Endodermal cell (in vitro differentiated cells): ENCODE measurements around the gene RBM20. TPM values are rescaled to one million over a fixed set of nuclear protein-coding genes. Genes with fewer than 3 reads are reported as not detected.

Source experiments
- DNase-seq: peaks from one replicate; pipeline ENCODE4 v3.0.0-alpha.2; 2017
- H3K27ac ChIP-seq: 2 replicates; pipeline ENCODE4 v1.5.1; 2013; ENCODE audit warnings: mild to moderate bottlenecking, low read depth, low read length, moderate library complexity
- H3K27me3 ChIP-seq: 2 replicates; pipeline ENCODE4 v1.6.1; 2013; ENCODE audit warnings: mild to moderate bottlenecking, low read length, moderate library complexity; ENCODE audit not compliant: insufficient read depth, control insufficient read depth, poor library complexity, severe bottlenecking
- H3K36me3 ChIP-seq: 2 replicates; pipeline ENCODE4 v1.7.0; 2013; ENCODE audit warnings: mild to moderate bottlenecking, low read length, moderate library complexity; ENCODE audit not compliant: control insufficient read depth, insufficient read depth
- H3K4me1 ChIP-seq: one replicate; pipeline ENCODE4 v1.7.0; 2013; ENCODE audit warnings: low read length; ENCODE audit not compliant: control insufficient read depth, insufficient read depth
- H3K4me3 ChIP-seq: 2 replicates; pipeline ENCODE4 v1.5.1; 2013; ENCODE audit warnings: mild to moderate bottlenecking, low read length, moderate library complexity
- H3K9ac ChIP-seq: 2 replicates; pipeline ENCODE4 v1.6.1; 2013; ENCODE audit warnings: mild to moderate bottlenecking, low read length, moderate library complexity; ENCODE audit not compliant: poor library complexity, severe bottlenecking; ENCODE audit errors: extremely low read depth
- H3K9me3 ChIP-seq: 2 replicates; pipeline ENCODE4 v1.6.1; 2013; ENCODE audit warnings: mild to moderate bottlenecking, low read length, moderate library complexity; ENCODE audit not compliant: control insufficient read depth
- H3K27ac Mint-ChIP-seq: 2 replicates; pipeline ENCODE4 v1.8.0; 2020; ENCODE audit warnings: mixed read lengths
- H3K27me3 Mint-ChIP-seq: 2 replicates; pipeline ENCODE4 v1.8.0; 2021; ENCODE audit warnings: mild to moderate bottlenecking, mixed read lengths; ENCODE audit not compliant: insufficient read depth
- H3K36me3 Mint-ChIP-seq: 2 replicates; pipeline ENCODE4 v1.8.0; 2020; ENCODE audit warnings: low read depth, mixed read lengths
- H3K4me1 Mint-ChIP-seq: 2 replicates; pipeline ENCODE4 v1.8.0; 2020; ENCODE audit warnings: mixed read lengths
- H3K4me3 Mint-ChIP-seq: 2 replicates; pipeline ENCODE4 v1.8.0; 2020; ENCODE audit warnings: mild to moderate bottlenecking, moderate library complexity, mixed read lengths
- H3K9me3 Mint-ChIP-seq: 2 replicates; pipeline ENCODE4 v1.8.0; 2020; ENCODE audit warnings: mild to moderate bottlenecking, mixed read lengths
- WGBS, 2 experiments: methylation state at CpG; one replicate each; pipeline versions ENCODE4 v1.1.5 to v1.1.7; 2013; ENCODE audit warnings: missing lambda C conversion rate in 2 of 2, mixed read lengths in 1 of 2; ENCODE audit not compliant: insufficient coverage in 1 of 2, insufficient read length in 1 of 2; 5-methylcytosine and 5-hydroxymethylcytosine counted together
- total RNA-seq, 2 donors: library from RNA; stranded (reverse); fragmentation: NEBNext Ultra II Directional in 1 of 2; extraction: Animal tissue kit (Norgen Biotek cat#: 25700) in 1 of 2; gene quantifications; 2 replicates in 1 of 2; 3 replicates in 1 of 2; pipeline ENCODE4 v1.2.1, GENCODE V29; 2021
- TF ChIP-seq, protein P1 (sequence below): fragments of 200-600 bp; sonication (generic); conservative IDR thresholded peaks from 2 replicates; pipeline ENCODE4 v1.5.0; 2021; ENCODE audit warnings: antibody characterized with exemption, mild to moderate bottlenecking

Gene RBM20
- total RNA-seq, 2 donors from 2014 or later, result 6.2 to 7.0 TPM

DNA sequence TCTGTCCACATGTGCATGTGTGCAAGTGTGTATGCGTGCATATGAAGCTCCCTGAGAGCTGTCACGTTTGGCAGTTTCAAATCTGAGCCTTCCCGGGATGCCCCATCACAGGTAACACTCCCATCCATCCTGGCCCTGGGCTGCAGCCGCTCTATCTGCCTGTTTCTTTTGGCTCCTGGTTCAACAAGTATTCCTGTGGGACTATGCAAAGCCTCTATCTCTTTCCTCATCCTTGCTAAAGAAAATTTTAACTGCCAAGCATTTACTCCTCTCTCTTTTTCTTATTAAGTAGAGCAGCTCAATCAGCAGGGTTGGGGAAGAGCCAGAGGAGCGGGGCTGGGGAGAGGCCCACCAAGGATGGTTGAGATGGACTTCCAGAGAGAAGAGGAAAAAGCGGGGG lies 203.2 kb downstream of the RBM20 start:
- no peaks in the 10 kb centered on the region for H3K9me3 ChIP-seq
- WGBS, 2 experiments, result 90% methylated on average over 4 to 6 of the region's 6 CpGs
- H3K4me3 ChIP-seq, result no peak overlapping the region
- H3K4me1 ChIP-seq, result no peaks in the 10 kb centered on the region
- TF ChIP-seq, protein P1, sequence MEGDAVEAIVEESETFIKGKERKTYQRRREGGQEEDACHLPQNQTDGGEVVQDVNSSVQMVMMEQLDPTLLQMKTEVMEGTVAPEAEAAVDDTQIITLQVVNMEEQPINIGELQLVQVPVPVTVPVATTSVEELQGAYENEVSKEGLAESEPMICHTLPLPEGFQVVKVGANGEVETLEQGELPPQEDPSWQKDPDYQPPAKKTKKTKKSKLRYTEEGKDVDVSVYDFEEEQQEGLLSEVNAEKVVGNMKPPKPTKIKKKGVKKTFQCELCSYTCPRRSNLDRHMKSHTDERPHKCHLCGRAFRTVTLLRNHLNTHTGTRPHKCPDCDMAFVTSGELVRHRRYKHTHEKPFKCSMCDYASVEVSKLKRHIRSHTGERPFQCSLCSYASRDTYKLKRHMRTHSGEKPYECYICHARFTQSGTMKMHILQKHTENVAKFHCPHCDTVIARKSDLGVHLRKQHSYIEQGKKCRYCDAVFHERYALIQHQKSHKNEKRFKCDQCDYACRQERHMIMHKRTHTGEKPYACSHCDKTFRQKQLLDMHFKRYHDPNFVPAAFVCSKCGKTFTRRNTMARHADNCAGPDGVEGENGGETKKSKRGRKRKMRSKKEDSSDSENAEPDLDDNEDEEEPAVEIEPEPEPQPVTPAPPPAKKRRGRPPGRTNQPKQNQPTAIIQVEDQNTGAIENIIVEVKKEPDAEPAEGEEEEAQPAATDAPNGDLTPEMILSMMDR, result no peak
- no peak overlapping the region for H3K27ac ChIP-seq
- H3K36me3 Mint-ChIP-seq, result no peaks in the 10 kb centered on the region
- H3K9me3 Mint-ChIP-seq, result no peaks in the 10 kb centered on the region
- peaks cover 14% of the 10 kb centered on the region for H3K4me1 Mint-ChIP-seq
- peaks cover 2% of the 10 kb centered on the region for H3K27me3 Mint-ChIP-seq
- H3K36me3 ChIP-seq, result no peaks in the 10 kb centered on the region
- H3K27me3 ChIP-seq, result no peaks in the 10 kb centered on the region
- H3K4me3 Mint-ChIP-seq, result no peak overlapping the region
- no peak overlapping the region for H3K9ac ChIP-seq
- H3K27ac Mint-ChIP-seq, result no peak overlapping the region
- no peak for DNase-seq

DNA sequence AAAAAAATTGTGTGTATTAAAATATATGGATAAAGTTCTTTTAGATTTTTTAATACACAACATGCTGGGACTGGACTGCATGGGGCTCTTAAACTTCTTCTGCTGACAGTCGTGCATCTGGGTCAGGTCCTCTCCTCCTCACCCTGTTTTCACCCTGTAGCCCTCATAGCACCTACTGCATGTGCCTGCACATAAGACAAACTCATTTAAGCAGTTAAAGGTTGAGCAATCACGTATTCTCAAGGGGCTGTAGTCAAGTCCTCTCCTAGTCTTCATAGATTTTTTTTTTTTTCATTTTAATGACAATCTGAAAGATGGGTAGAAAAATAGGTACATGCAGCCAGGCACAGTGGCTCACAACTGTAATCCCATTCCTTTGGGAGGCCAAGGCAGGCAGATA lies 204.0 kb downstream of the RBM20 start:
- 84 to 86% methylated on average over 1 to 2 of the region's 2 CpGs for WGBS, 2 experiments
- Histone ChIP-seq H3K4me1 (peaks cover 2% of the 10 kb centered on the region), H3K36me3 (no peaks in the 10 kb centered on the region), H3K27ac (no peak overlapping the region), H3K27me3 (peaks cover 7% of the 10 kb centered on the region), H3K9me3 (no peaks in the 10 kb centered on the region), H3K9ac (no peak overlapping the region), H3K4me3 (no peak overlapping the region)
- TF ChIP-seq, protein P1, result no peak
- Mint-ChIP-seq H3K4me1 (peaks cover 14% of the 10 kb centered on the region), H3K9me3 (no peaks in the 10 kb centered on the region), H3K36me3 (no peaks in the 10 kb centered on the region), H3K27ac (no peak overlapping the region), H3K4me3 (no peak overlapping the region), H3K27me3 (peaks cover 7% of the 10 kb centered on the region)
- DNase-seq, result no peak

DNA sequence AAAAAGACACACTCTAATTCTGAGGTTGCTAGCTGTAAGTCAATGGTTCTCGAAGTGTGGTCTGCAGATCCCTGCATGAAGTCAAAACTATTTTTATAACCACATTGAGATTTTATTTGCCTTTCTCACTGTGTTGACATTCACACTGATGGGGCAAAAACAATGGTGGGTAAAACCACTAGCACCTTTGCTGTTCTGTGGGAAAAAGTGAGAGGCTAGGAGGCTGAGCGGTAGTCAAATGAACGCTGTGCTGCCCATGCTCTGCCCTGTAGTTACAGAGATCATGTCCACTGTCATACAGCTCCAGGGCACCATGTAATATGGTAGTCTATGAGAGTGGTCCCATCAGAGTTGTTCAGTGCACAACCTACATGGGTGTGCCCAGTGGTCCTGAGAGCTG lies 206.0 kb downstream of the RBM20 start:
- Histone ChIP-seq H3K4me1 (peaks cover 3% of the 10 kb centered on the region), H3K9ac (no peak overlapping the region), H3K36me3 (no peaks in the 10 kb centered on the region), H3K27me3 (peaks cover 24% of the 10 kb centered on the region), H3K4me3 (no peak overlapping the region), H3K27ac (no peak overlapping the region), H3K9me3 (peaks cover 4% of the 10 kb centered on the region)
- peaks cover 8% of the 10 kb centered on the region for H3K4me1 Mint-ChIP-seq
- TF ChIP-seq, protein P1, result no peak
- 97 to 100% methylated on average over 2 to 3 of the region's 3 CpGs for WGBS, 2 experiments
- peaks cover 4% of the 10 kb centered on the region for H3K9me3 Mint-ChIP-seq
- H3K27me3 Mint-ChIP-seq, result peaks cover 20% of the 10 kb centered on the region
- no peak overlapping the region for H3K4me3 Mint-ChIP-seq
- no peak overlapping the region for H3K27ac Mint-ChIP-seq
- no peaks in the 10 kb centered on the region for H3K36me3 Mint-ChIP-seq
- DNase-seq, result no peak
